ENCODE measurements around the gene FYCO1. TPM values are rescaled to one million over a fixed set of nuclear protein-coding genes. Genes with fewer than 3 reads are reported as not detected.

FYCO1 gene
- total RNA-seq, 1 experiment from 2014 or later: 7.4 TPM

DNA sequence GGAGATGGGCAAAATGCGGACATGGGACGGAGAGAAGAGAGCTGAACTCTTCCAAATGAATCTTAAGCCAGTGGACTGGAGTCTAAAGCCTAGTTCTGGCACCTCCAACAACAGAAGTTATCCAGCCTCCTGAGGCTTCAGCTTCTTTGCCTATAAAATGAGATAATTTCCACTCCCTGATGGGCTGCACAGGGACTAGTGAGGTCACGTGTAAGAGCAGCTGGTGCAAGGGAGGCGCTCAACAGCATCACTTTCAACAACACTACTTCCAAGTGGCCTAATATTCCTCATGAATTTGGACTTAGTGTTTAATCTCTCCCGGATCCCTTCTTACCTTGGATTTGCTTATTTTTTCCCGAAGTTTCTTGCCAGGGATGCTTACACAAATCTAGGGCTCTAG, 43.7 kb downstream of the FYCO1 start:
- Histone ChIP-seq H3K4me2 (ENCODE audit: low read depth, low read length, poor library complexity, severe bottlenecking) (no peak overlapping the region), H3K27ac (ENCODE audit: low read length) (no peak overlapping the region), H3K4me3 (ENCODE audit: low read length) (no peak overlapping the region), H3K9me2 (replicated peaks; ENCODE audit: insufficient read depth, low read length) (no peaks in the 10 kb centered on the region), H3K27me3 (ENCODE audit: low read length) (no peaks in the 10 kb centered on the region), H2AFZ (ENCODE audit: low read length) (no peak overlapping the region), H3K36me3 (ENCODE audit: insufficient read depth, low read length) (peaks cover 29% of the 10 kb centered on the region; the same call in 1 of the 2 replicates), H3K4me1 (ENCODE audit: low read length) (no peaks in the 10 kb centered on the region), H3K9ac (ENCODE audit: low read length) (no peak overlapping the region), H3K79me2 (ENCODE audit: low read length) (0 out of 2 replicates have a peak, but pooled peaks cover under 1% of the 10 kb centered on the region), H3K9me3 (ENCODE audit: low read length) (no peaks in the 10 kb centered on the region), H4K20me1 (ENCODE audit: insufficient read depth, low read depth, low read length) (no peaks in the 10 kb centered on the region)
- DNase-seq: no peak

DNA sequence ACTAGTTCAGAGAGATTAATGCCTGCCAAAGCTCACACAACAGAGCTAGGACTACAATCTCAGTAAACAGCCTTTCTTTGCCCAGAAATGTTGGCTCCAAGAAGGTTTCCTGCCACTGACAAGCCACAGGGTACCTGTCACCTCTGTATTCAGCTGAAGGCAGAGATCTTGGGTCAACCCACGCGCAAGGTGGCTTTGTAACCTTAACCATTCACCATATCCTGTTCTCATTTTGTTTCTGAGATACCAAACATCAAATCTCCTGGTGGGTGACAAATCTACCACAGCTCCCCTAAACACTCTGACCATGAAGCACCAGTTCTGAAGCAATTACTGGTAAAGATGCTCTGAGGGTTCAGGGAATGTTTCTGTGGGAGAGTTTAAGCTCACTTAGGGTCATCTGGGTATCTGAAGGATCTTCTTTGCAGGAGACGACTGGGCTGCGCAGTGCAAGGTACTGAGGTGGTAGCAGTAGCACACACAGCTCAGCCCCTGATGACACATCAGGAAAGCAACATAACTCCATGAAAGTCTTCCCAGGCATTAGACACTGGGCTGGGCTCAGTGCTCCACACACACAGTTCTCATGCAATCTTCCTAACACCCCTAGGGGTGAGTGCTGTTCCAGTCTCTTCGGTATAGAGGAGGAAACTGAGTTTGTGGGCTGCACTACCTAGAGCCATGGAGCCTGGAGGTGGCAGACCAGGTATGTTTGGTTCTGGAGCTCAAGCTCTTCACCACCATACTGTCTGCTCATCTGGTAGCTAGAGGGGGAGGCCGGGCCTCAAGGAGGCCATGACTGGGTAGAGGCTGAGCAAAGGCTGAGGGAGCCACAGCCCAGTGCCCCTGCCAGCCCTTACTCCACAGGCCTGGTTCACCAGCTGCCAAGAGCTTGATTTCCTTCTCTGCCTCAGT, 44.7 kb downstream of the FYCO1 start:
- H3K9me2 ChIP-seq (replicated peaks; ENCODE audit: insufficient read depth, low read length): no peaks in the 10 kb centered on the region
- H4K20me1 ChIP-seq (ENCODE audit: insufficient read depth, low read depth, low read length): no peaks in the 10 kb centered on the region
- no peaks in the 10 kb centered on the region for H3K27me3 ChIP-seq (ENCODE audit: low read length)
- no peak overlapping the region for H3K27ac ChIP-seq (ENCODE audit: low read length)
- no peak overlapping the region for H2AFZ ChIP-seq (ENCODE audit: low read length)
- no peak overlapping the region for H3K9ac ChIP-seq (ENCODE audit: low read length)
- DNase-seq: no peak
- H3K4me3 ChIP-seq (ENCODE audit: low read length): no peak overlapping the region
- H3K4me1 ChIP-seq (ENCODE audit: low read length): no peaks in the 10 kb centered on the region
- H3K4me2 ChIP-seq (ENCODE audit: low read depth, low read length, poor library complexity, severe bottlenecking): no peak overlapping the region
- no peaks in the 10 kb centered on the region for H3K9me3 ChIP-seq (ENCODE audit: low read length)
- peaks cover 28% of the 10 kb centered on the region; the same call in 1 of the 2 replicates for H3K36me3 ChIP-seq (ENCODE audit: insufficient read depth, low read length)
- no peaks in the 10 kb centered on the region for H3K79me2 ChIP-seq (ENCODE audit: low read length)

- DNase-seq: no peak
- Histone ChIP-seq H3K9me3 (ENCODE audit: low read length) (no peaks in the 10 kb centered on the region), H3K27me3 (ENCODE audit: low read length) (no peaks in the 10 kb centered on the region), H3K9ac (ENCODE audit: low read length) (no peak overlapping the region), H3K79me2 (ENCODE audit: low read length) (no peaks in the 10 kb centered on the region), H3K4me2 (ENCODE audit: low read depth, low read length, poor library complexity, severe bottlenecking) (no peak overlapping the region), H3K9me2 (replicated peaks; ENCODE audit: insufficient read depth, low read length) (no peaks in the 10 kb centered on the region), H3K36me3 (ENCODE audit: insufficient read depth, low read length) (peaks cover 21% of the 10 kb centered on the region; the same call in 1 of the 2 replicates), H3K27ac (ENCODE audit: low read length) (no peak overlapping the region), H3K4me3 (ENCODE audit: low read length) (no peak overlapping the region), H2AFZ (ENCODE audit: low read length) (no peak overlapping the region), H4K20me1 (ENCODE audit: insufficient read depth, low read depth, low read length) (no peaks in the 10 kb centered on the region), H3K4me1 (ENCODE audit: low read length) (no peaks in the 10 kb centered on the region)
These were observed 45.5 kb downstream of the FYCO1 start for GRCh38 chr3:45950131-45950530.

DNA sequence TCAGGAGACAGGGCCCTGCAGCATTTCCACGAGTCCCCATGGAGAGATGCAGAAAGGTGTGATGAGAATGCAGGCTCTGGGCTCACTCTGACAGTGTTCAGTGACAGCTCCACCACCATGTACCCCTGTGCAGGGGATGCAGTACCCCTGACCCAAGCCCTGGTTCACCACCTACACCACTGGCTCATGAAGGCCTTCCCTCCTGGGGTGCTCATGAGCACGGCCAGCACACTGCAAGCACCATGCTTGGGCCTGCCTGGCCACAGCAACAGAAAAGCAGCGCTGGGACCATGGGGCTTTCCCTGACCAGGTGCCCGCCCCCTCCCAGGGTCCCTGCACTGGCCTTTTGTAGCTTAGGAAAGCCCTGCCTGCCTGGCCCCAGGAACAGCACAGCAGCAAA, 46.2 kb downstream of the FYCO1 start:
- H3K9ac ChIP-seq (ENCODE audit: low read length): no peak overlapping the region
- H3K4me2 ChIP-seq (ENCODE audit: low read depth, low read length, poor library complexity, severe bottlenecking): no peak overlapping the region
- H3K4me3 ChIP-seq (ENCODE audit: low read length): no peak overlapping the region
- no peaks in the 10 kb centered on the region for H4K20me1 ChIP-seq (ENCODE audit: insufficient read depth, low read depth, low read length)
- no peaks in the 10 kb centered on the region for H3K4me1 ChIP-seq (ENCODE audit: low read length)
- DNase-seq: no peak
- H3K27ac ChIP-seq (ENCODE audit: low read length): no peak overlapping the region
- H3K36me3 ChIP-seq (ENCODE audit: insufficient read depth, low read length): peaks cover 21% of the 10 kb centered on the region; the same call in 1 of the 2 replicates
- no peaks in the 10 kb centered on the region for H3K79me2 ChIP-seq (ENCODE audit: low read length)
- H2AFZ ChIP-seq (ENCODE audit: low read length): no peak overlapping the region
- no peaks in the 10 kb centered on the region for H3K27me3 ChIP-seq (ENCODE audit: low read length)
- no peaks in the 10 kb centered on the region for H3K9me3 ChIP-seq (ENCODE audit: low read length)
- no peaks in the 10 kb centered on the region for H3K9me2 ChIP-seq (replicated peaks; ENCODE audit: insufficient read depth, low read length)

GRCh38 chr3:45948881-45949280, 46.7 kb downstream of the FYCO1 start:
- Histone ChIP-seq H3K79me2 (ENCODE audit: low read length) (no peaks in the 10 kb centered on the region), H4K20me1 (ENCODE audit: insufficient read depth, low read depth, low read length) (no peaks in the 10 kb centered on the region), H3K4me2 (ENCODE audit: low read depth, low read length, poor library complexity, severe bottlenecking) (no peak overlapping the region), H3K27me3 (ENCODE audit: low read length) (no peaks in the 10 kb centered on the region), H3K27ac (ENCODE audit: low read length) (no peak overlapping the region), H3K9ac (ENCODE audit: low read length) (no peak overlapping the region), H3K9me3 (ENCODE audit: low read length) (no peaks in the 10 kb centered on the region), H3K36me3 (ENCODE audit: insufficient read depth, low read length) (peaks cover 18% of the 10 kb centered on the region; the same call in 1 of the 2 replicates), H3K4me1 (ENCODE audit: low read length) (no peaks in the 10 kb centered on the region), H3K4me3 (ENCODE audit: low read length) (no peak overlapping the region), H3K9me2 (replicated peaks; ENCODE audit: insufficient read depth, low read length) (no peaks in the 10 kb centered on the region), H2AFZ (ENCODE audit: low read length) (no peak overlapping the region)
- DNase-seq: no peak

DNA sequence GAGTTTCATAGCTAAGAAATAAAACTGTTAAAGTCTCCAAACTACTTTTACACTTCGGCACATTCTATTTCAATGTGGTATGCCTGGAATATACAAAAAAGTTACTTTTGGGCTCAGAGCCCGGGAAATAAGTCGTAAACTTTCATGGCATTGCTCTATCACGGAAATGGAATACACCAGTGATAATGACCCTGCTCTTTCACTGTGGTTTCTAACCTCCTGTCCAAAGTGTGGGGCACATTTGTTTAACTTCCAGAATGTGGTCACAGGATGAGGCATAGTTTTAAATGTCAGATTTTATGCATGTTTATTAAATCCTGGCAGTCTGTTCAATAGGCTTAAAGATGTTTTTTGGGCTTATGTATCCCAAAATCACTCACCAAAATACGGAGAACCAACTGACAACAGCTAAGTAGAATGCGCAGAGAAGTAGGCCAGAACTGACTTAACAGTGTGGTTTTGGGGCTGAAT, 47.3 kb downstream of the FYCO1 start:
- DNase-seq: no peak
- Histone ChIP-seq H3K9me2 (replicated peaks; ENCODE audit: insufficient read depth, low read length) (no peaks in the 10 kb centered on the region), H3K79me2 (ENCODE audit: low read length) (no peaks in the 10 kb centered on the region), H3K9ac (ENCODE audit: low read length) (no peak overlapping the region), H3K27ac (ENCODE audit: low read length) (no peak overlapping the region), H3K36me3 (ENCODE audit: insufficient read depth, low read length) (peaks cover 15% of the 10 kb centered on the region; the same call in 1 of the 2 replicates), H3K9me3 (ENCODE audit: low read length) (no peaks in the 10 kb centered on the region), H3K27me3 (ENCODE audit: low read length) (no peaks in the 10 kb centered on the region), H3K4me3 (ENCODE audit: low read length) (no peak overlapping the region), H2AFZ (ENCODE audit: low read length) (no peak overlapping the region), H4K20me1 (ENCODE audit: insufficient read depth, low read depth, low read length) (no peaks in the 10 kb centered on the region), H3K4me2 (ENCODE audit: low read depth, low read length, poor library complexity, severe bottlenecking) (no peak overlapping the region), H3K4me1 (ENCODE audit: low read length) (no peaks in the 10 kb centered on the region)

DNA sequence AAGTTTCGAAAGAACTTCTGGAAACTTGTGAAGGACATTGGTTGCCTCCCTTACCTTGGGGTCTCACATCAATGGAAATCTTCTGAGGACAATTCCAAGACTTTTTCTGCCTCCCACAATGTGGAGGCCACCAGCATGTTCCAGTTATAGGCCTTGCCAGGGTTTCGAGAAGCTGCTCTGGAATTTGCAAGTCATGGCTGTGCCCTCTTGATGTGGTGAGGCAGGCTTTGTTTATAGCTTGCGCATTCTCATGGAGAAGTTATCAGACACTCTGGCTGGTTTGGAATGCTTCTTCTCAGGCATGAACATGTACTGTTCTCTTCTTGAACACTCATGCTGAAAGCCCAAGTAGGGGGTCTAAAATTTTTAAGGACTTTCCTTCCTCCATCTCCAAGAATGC, 48.3 kb downstream of the FYCO1 start:
- no peak for DNase-seq
- H3K27ac ChIP-seq (ENCODE audit: low read length): no peak overlapping the region
- no peak overlapping the region for H2AFZ ChIP-seq (ENCODE audit: low read length)
- H3K79me2 ChIP-seq (ENCODE audit: low read length): no peaks in the 10 kb centered on the region
- no peak overlapping the region for H3K4me2 ChIP-seq (ENCODE audit: low read depth, low read length, poor library complexity, severe bottlenecking)
- H3K4me3 ChIP-seq (ENCODE audit: low read length): no peak overlapping the region
- no peaks in the 10 kb centered on the region for H3K4me1 ChIP-seq (ENCODE audit: low read length)
- H3K9me3 ChIP-seq (ENCODE audit: low read length): no peaks in the 10 kb centered on the region
- H3K9me2 ChIP-seq (replicated peaks; ENCODE audit: insufficient read depth, low read length): no peaks in the 10 kb centered on the region
- no peak overlapping the region for H3K9ac ChIP-seq (ENCODE audit: low read length)
- H4K20me1 ChIP-seq (ENCODE audit: insufficient read depth, low read depth, low read length): no peaks in the 10 kb centered on the region
- H3K36me3 ChIP-seq (ENCODE audit: insufficient read depth, low read length): peaks cover 14% of the 10 kb centered on the region; the same call in 1 of the 2 replicates
- no peaks in the 10 kb centered on the region for H3K27me3 ChIP-seq (ENCODE audit: low read length)

- Histone ChIP-seq H3K9me2 (replicated peaks; ENCODE audit: insufficient read depth, low read length) (no peaks in the 10 kb centered on the region), H2AFZ (ENCODE audit: low read length) (no peak overlapping the region), H3K4me1 (ENCODE audit: low read length) (no peaks in the 10 kb centered on the region), H3K36me3 (ENCODE audit: insufficient read depth, low read length) (peaks cover 9% of the 10 kb centered on the region; the same call in 1 of the 2 replicates), H3K79me2 (ENCODE audit: low read length) (no peaks in the 10 kb centered on the region), H3K9ac (ENCODE audit: low read length) (no peak overlapping the region), H3K27me3 (ENCODE audit: low read length) (no peaks in the 10 kb centered on the region), H3K9me3 (ENCODE audit: low read length) (no peaks in the 10 kb centered on the region), H3K4me3 (ENCODE audit: low read length) (no peak overlapping the region), H4K20me1 (ENCODE audit: insufficient read depth, low read depth, low read length) (no peaks in the 10 kb centered on the region), H3K27ac (ENCODE audit: low read length) (no peak overlapping the region), H3K4me2 (ENCODE audit: low read depth, low read length, poor library complexity, severe bottlenecking) (no peak overlapping the region)
- no peak for DNase-seq
These were observed 48.7 kb downstream of the FYCO1 start for GRCh38 chr3:45946875-45947274.
